GM21737 (cell line): ENCODE data around the gene MYD88.
A peak's percentile ranks its signal among the peaks of the same experiment; 100 is the strongest.

Experiments used
- ATAC-seq: cut with Tn5 transposase; IDR thresholded peaks from one replicate; pipeline ENCODE4 v1.9.1; 2021; ENCODE audit warnings: mild to moderate bottlenecking, moderate library complexity; ENCODE audit not compliant: unreplicated experiment

MYD88 gene

GRCh38 chr3:38111696-38112377 is 26.6 kb upstream of the MYD88 start:
- ATAC-seq, result no peak

GRCh38 chr3:38112378-38112761 is 26.1 kb upstream of the MYD88 start:
- ATAC-seq, result no peak

GRCh38 chr3:38114052-38114874 is 24.2 kb upstream of the MYD88 start:
- no peak for ATAC-seq

- ATAC-seq, result no peak
Measured at GRCh38 chr3:38114875-38115644, 23.4 kb upstream of the MYD88 start.

- ATAC-seq, result no peak
Measured at GRCh38 chr3:38115645-38116427, 22.6 kb upstream of the MYD88 start.

- no peak for ATAC-seq
Measured at GRCh38 chr3:38116471-38117162, 21.8 kb upstream of the MYD88 start.

GRCh38 chr3:38117163-38117716 is 21.2 kb upstream of the MYD88 start:
- ATAC-seq, result no peak

- peak; percentile 45 for ATAC-seq
Measured at GRCh38 chr3:38117748-38118420, 20.6 kb upstream of the MYD88 start.

- no peak for ATAC-seq
Measured at GRCh38 chr3:38118421-38119247, 19.8 kb upstream of the MYD88 start.

- ATAC-seq, result no peak
Measured at GRCh38 chr3:38119248-38119544, 19.3 kb upstream of the MYD88 start.

GRCh38 chr3:38119821-38120692 is 18.4 kb upstream of the MYD88 start:
- no peak for ATAC-seq

GRCh38 chr3:38120693-38121450 is 17.6 kb upstream of the MYD88 start:
- no peak for ATAC-seq

- no peak for ATAC-seq
Measured at GRCh38 chr3:38121451-38121831, 17.0 kb upstream of the MYD88 start.

- no peak for ATAC-seq
Measured at GRCh38 chr3:38121832-38122461, 16.5 kb upstream of the MYD88 start.

GRCh38 chr3:38122712-38123290 is 15.7 kb upstream of the MYD88 start:
- no peak for ATAC-seq
